Measurements from ENCODE around the gene FAM83B. TPM values are rescaled to one million over a fixed set of nuclear protein-coding genes. Genes with fewer than 3 reads are reported as not detected.

Gene FAM83B
- polyA plus RNA-seq, 1 of the 3 experiments (the other 2 are of a cell fraction), result not detected

DNA sequence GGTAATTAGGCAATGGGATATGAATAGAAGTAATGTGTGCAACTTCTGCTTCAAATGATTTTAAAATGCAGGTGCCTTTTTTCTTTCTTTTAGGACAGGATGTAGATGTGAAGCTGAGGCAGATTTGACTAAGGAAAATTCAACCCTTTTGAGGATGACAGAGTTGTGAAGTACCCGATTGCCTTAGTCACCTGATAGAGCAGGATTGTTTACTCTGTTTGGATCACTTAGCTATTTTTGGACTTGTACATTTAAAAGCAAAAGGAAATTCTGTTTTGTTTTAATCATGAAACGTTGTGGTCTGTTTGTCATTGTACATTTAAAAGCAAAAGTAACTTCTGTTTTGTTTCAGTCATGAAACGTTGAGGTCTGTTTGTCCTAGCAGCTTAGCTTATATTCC lies 143.4 kb downstream of the FAM83B start:
- CTCF ChIA-PET, result no interaction called here
- no peak for DNase-seq

More for the DNA sequence above, 143.4 kb downstream of the FAM83B start:
- no peak overlapping the region for H2AFZ ChIP-seq (ENCODE audit: low read depth)
- no peak overlapping the region for H3K4me2 ChIP-seq
- 0% methylated on average over 3 of the region's 3 CpGs for WGBS (ENCODE audit: low lambda C conversion rate)
- no peaks in the 10 kb centered on the region for H3K9me3 ChIP-seq
- H3K27ac ChIP-seq (ENCODE audit: low read depth in 2 of 2, low read length in 1 of 2), result no peak overlapping the region
- no peak overlapping the region for H3K9ac ChIP-seq
- H3F3A ChIP-seq (replicated peaks; ENCODE audit: insufficient read depth), result no peaks in the 10 kb centered on the region
- H3K27me3 ChIP-seq (ENCODE audit: insufficient read depth), result no peaks in the 10 kb centered on the region
- no peaks in the 10 kb centered on the region for H3K9me2 ChIP-seq
- H4K20me1 ChIP-seq (ENCODE audit: insufficient read depth), result no peaks in the 10 kb centered on the region
- H3K4me1 ChIP-seq (ENCODE audit: control insufficient read depth in 1 of 2, insufficient read depth in 2 of 2, low read depth in 1 of 2, low read length in 1 of 2), result no peaks in the 10 kb centered on the region
- POLR2A ChIA-PET, result no interaction called here
- no peaks in the 10 kb centered on the region for H3K36me3 ChIP-seq (replicated peaks in 1 of 2; ENCODE audit: control insufficient read depth in 1 of 2, insufficient read depth in 2 of 2, low read length in 1 of 2)
- no peak for TF ChIP-seq RFX5 (IDR thresholded peaks at IDR 0.05; ENCODE audit: low read length)
- H3K4me3 ChIP-seq (ENCODE audit: low read depth in 2 of 2, low read length in 1 of 2), result no peak overlapping the region
- H3K79me2 ChIP-seq (ENCODE audit: insufficient read depth), result no peaks in the 10 kb centered on the region

Measured in SK-N-SH (cell line).